GM18873 (cell line): ENCODE results near the gene INS.

Experiments used
- ATAC-seq: cut with Tn5 transposase; IDR thresholded peaks from one replicate; pipeline ENCODE4 v1.9.1; 2021; ENCODE audit warnings: mild to moderate bottlenecking, moderate library complexity, moderate number of reproducible peaks; ENCODE audit not compliant: unreplicated experiment, low FRiP score

The INS gene

DNA sequence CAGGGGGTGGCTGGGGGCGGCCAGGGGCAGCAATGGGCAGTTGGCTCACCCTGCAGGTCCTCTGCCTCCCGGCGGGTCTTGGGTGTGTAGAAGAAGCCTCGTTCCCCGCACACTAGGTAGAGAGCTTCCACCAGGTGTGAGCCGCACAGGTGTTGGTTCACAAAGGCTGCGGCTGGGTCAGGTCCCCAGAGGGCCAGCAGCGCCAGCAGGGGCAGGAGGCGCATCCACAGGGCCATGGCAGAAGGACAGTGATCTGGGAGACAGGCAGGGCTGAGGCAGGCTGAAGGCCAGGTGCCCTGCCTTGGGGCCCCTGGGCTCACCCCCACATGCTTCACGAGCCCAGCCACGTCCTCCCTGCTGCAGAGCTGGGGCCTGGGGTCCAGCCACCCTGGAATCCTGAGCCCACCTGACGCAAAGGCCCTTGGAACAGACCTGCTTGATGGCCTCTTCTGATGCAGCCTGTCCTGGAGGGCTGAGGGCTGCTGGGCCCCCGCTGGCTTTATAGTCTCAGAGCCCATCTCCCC lies at the start of gene INS:
Gene INS (minus strand): TSS at position 474 of the 524 bp plus-strand sequence. CDS start 238 bp downstream, at position 236.
- no peak for ATAC-seq

DNA sequence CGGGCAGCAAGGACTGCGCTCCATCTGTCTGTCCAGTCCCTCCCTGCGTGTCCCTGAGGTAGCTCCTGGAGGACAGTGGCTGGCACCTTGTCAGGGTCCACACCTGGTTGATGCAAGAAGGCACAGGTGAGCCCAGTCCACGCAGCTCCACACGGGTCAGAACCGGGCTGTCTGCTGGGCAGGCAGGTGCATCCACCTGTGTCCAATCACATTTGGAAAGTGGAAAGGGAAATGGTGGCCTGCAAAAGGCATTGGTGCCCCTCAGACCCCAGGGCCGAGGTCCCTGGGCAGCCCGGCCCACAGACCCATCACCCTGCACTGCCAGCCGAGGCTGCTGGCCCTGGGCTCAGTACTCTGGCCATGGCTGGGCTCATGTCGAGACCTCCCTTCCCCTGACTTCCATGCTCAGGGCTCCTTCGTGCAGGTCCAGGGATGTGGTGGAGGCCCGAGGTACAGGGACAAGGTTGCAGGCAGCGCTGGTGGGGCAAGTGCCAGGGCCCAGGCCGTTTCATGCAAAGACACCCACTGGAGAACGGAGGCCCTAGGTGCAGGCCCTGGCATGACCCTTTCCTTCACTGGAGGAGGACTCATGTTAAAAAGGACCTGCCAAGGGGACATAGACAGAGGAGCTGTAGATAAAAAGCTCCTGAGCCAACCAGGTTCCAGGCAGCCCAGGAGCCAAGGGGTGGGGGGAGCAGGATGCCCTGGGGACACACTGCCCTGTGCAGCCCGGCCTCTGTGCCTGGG lies 49.5 kb upstream of the INS start:
- no peak for ATAC-seq

DNA sequence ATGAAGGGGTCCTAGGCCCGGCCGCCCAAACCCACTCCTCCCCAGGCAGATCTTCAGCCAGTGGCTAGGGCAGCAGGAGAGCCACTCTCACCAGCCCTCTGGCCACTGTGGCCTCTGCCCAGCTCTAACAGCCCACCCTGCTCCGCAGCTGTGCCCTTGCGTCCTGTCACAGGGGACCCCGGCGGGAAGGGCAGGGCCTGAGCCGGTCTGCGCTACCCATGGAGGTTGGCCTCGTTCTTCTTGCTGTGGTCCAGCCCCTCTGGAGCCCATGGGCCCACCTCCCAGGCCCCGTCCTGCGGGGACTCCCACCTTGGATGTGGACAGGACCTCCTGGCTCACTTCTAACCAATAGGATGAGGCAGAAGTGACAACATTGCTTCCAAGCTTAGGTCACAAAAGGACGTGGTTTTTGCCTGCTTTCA lies 48.9 kb upstream of the INS start:
- ATAC-seq, result no peak

DNA sequence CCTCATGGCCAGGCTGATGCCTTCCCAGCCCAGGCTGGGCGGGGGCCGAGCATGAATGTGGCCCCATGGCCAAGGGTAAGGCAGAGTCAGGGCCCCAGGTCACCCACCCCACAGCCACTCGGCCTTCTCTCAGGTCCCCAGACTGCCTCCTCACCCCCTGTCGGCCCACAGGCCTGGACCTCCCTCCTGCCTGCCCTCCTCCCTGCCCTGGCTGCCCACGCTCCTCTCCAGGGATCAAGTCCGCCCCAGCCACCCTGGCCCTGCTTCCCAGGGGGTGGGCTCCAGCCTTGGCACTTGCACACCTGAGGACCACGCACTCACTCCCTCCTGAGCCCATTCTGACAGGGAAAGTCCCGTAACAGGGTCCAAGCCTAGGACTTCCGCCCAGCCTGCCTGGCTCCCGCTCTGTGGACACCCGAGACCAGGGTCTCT lies 48.4 kb upstream of the INS start:
- no peak for ATAC-seq

DNA sequence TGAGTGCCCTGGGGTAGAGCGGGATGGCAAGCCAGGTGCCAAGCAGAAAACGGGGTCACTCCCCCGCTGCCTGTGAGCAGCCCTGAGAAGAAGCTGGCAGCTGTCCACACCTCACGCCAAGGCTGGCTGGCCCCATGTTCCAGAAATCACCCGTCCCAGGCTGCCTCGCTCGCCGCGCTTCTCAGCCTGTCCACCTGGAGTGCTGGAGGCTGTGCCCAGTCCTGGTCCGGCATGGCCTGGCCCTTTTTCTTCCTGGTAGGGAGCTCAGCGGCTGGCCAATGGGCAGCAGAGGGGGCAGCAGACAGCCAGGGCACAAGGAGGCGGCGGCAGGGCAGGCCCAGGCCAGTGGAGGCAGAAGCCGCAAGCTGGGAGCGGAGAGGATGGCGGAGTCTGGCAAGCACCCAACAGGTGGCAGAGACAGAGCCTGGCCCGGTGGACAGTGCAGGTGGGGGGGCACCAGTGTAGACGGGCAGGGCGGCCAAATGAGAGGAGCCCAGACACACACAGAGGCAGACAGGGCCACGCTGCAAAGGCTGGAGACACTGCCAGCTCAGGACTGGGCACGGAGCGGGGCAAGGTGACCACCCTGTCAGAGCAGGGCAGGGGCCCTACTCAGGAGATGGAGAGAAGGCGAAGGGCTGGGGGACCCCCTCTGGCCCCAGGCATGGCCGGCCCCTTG lies 47.8 kb upstream of the INS start:
- ATAC-seq, result no peak

GRCh38 chr11:2207773-2208621 lies 47.0 kb upstream of the INS start:
- no peak for ATAC-seq

DNA sequence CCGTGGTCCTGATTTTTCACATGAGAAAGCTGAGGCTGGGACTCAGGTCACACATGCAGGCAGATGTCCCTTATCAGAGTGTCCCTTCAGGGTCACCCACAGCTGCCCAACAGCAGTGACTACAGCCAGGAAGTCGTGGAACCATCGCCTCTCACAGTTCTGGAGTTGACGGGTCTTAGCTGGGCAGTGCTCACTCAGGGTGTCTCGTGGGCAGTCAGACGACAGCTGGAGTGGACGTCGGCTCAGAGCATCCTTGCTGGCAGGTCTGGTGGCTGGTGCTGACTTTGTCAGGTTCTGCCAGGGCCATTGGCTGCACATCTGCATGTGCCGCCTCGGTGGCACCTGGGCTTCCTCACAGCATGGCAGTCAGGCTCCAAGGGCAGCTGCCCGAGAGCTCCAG lies 46.2 kb upstream of the INS start:
- no peak for ATAC-seq

- ATAC-seq, result no peak
Observed at GRCh38 chr11:2205981-2206690, 45.1 kb upstream of the INS start.

GRCh38 chr11:2205214-2205720 lies 44.3 kb upstream of the INS start:
- ATAC-seq, result no peak

GRCh38 chr11:2204361-2205213 lies 43.6 kb upstream of the INS start:
- no peak for ATAC-seq

DNA sequence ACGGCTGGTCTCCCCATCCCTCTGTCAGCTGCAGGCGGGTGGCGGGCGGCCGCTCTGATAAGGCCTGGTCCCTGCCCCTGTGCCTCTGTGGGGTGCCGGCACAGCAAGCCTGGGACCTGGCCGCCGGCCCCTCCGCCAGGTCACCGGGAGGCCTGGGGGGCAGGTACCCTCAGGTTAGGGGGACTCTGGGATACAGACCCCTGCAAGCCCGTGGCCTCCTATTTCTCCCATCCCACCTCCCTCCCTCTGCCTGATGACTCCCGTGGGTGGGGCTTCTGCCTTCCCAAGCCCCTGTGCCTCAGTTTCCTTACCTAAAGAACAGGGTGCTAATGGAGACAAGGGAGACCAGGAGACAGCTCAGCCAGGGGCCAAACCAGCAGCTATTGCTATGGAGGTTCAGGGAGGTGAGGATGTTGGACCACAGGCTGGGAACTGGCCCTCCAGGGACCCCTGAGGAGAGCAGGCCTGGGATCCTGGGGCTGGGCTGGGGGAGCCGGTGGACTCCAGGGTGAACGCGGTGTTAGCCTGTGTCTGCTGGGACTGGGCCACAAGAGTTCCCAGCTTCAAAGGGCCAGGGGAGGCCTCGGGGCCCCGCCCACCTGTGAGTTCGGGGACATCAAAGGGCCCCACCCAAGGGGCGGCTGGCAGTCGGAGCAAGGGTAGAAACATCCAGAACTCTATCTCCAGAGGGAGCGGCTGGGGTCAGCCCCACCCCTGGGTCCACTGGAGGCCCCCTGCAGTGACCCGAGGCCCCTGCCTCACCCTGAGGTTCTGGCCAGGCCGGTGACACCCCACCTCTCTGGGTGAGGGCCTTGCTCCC lies 42.6 kb upstream of the INS start:
- ATAC-seq, result no peak

DNA sequence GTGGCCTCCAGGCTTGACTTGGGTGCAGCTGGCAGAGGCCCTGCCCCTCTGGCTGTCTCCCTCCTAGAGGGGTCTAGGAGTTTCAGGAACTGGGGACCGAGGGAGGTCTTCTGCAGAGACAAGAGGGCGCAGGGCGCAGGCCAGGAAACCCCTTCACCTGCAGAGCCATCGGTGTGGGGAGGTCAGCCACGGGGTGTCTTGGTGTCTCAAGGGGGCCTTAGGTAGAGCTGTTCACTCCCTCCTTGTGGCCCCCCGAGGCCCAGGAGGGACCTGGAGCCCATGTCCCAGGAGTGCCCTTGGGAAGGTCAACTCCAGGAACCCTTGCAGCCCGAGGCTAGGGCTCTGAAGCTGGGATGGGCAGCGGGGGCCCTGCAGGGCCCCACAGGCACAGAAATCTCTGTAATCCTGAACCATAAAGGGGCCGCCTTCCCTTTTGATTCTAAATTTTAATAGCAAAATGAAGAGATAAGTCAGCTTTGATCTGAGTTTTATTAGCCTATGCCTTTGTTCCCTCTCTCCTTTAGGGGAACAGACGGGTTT lies 42.0 kb upstream of the INS start:
- no peak for ATAC-seq

DNA sequence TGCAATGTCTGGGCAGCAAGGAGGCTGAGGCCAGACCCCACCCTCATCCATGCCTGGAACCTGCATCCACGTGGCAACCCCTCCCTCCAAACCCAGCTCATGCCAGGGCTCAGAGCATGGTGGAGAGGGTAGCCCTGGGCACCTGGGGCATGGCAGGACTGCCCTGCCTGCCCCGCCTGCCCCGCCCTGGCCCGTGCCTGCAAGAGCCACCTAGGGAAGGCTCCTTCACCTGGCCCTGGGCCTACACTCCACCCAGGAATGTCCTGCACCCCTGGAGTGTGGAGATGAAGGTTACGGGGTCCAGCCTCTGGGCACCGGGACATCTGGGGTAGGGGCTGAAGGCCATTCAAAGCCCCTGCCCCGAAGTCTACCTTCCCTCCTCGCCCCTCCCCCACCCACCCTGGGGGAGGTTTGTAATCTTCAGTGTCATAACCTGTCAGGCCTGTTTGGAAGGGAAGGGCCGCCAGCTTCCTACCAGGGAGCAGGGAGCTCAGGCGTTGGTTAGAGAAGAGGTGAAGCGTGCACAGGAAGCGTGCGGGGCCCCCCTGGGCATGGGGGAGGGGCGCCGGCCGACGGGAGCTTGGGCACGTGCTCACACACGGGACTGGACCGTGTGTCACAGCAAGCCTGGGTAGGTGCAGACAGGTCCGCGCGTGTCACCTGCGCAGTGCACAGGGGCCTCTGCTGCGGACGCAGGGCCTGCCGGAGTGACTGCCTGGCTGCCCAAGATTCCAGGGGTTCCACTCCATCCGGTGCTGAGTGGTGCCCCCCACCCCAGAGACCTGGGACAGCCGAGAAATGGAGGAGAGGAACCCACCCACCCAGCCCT lies 41.3 kb upstream of the INS start:
- no peak for ATAC-seq

GRCh38 chr11:2201542-2201941 lies 40.5 kb upstream of the INS start:
- ATAC-seq, result no peak

DNA sequence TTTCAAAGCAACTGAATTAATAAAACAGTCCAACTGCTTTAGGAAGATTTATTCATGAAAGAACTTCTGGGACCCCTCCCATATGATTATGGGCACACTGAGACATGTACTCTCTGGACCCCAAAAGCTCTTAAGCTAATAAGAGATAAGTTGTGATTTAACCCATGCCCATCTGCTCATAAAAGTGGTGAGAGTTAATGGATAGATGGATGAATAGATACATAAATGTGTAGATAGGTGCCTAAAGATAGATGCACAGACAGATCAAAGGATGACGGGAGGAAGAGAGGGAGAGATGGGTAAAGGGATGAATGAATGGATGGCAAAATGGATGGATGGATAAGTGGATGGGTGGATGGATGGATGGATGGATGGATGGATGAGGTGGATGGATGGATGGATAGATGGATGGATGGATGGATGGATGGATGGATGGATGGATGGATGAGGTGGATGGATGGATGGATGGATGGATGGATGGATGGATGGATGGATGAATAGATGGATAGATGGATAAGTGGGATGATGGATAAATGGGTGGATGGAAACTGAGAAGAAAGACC lies 40.0 kb upstream of the INS start:
- ATAC-seq, result no peak

DNA sequence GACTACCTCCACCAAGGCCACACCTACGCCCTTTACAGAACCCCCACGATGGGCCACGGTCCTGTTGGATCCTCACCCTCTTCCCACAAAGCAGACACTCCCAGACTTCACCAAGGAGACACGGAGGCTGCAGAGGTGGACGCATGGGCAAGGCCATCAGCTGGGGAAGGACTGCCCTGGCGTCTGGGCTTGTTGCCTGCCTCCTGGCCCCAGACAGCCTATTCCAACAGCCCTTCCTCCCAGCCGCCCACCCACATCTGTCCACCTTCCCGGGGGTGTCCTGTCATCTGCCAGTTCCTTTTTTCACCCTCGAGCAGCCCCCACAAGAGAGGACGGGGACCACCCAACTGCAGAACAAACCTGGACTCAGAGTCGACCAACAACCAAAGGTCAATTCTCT lies 39.5 kb upstream of the INS start:
- ATAC-seq, result no peak
